SKM-1 treated with dmso at 0.1 percent for 144 hours (cell line): ENCODE data around the gene HOXB6.

Source experiments
- DNase-seq: peaks from one replicate; lab custom pipeline; 2025; ENCODE audit not compliant: unreplicated experiment; lab: John Stamatoyannopoulos, UW

HOXB6 gene

GRCh38 chr17:48555258-48556228 is 49.2 kb downstream of the HOXB6 start:
- no peak for DNase-seq

- no peak for DNase-seq
Observed at GRCh38 chr17:48554412-48555257, 50.2 kb downstream of the HOXB6 start.

GRCh38 chr17:48553826-48554225 is 51.0 kb downstream of the HOXB6 start:
- DNase-seq: no peak

- DNase-seq: no peak
Observed at GRCh38 chr17:48553190-48553547, 51.6 kb downstream of the HOXB6 start.

- DNase-seq: no peak
Observed at GRCh38 chr17:48552466-48553189, 52.2 kb downstream of the HOXB6 start.

GRCh38 chr17:48551596-48552465 is 53.0 kb downstream of the HOXB6 start:
- DNase-seq: no peak

GRCh38 chr17:48551214-48551555 is 53.6 kb downstream of the HOXB6 start:
- DNase-seq: no peak

- no peak for DNase-seq
Observed at GRCh38 chr17:48550502-48551213, 54.1 kb downstream of the HOXB6 start.

GRCh38 chr17:48549914-48550501 is 54.8 kb downstream of the HOXB6 start:
- no peak for DNase-seq

GRCh38 chr17:48549281-48549630 is 55.5 kb downstream of the HOXB6 start:
- DNase-seq: no peak

GRCh38 chr17:48548523-48549280 is 56.1 kb downstream of the HOXB6 start:
- DNase-seq: no peak

GRCh38 chr17:48547808-48548522 is 56.8 kb downstream of the HOXB6 start:
- no peak for DNase-seq

GRCh38 chr17:48546924-48547807 is 57.6 kb downstream of the HOXB6 start:
- no peak for DNase-seq

GRCh38 chr17:48546137-48546923 is 58.5 kb downstream of the HOXB6 start:
- no peak for DNase-seq
